Measurements from ENCODE around the gene ZNF574. TPM values are rescaled to one million over a fixed set of nuclear protein-coding genes. Genes with fewer than 3 reads are reported as not detected.
A peak's percentile ranks its signal among the peaks of the same experiment; 100 is the strongest.

Gene ZNF574
- total and polyA plus RNA-seq, 2 experiments from 2014 or later, result 19.4 to 61.2 TPM

GRCh38 chr19:42093926-42094325 lies 18.0 kb downstream of the ZNF574 start (continued):
- no peak for TF ChIP-seq POLR2AphosphoS5 (IDR thresholded peaks at IDR 0.05; ENCODE audit: low read depth)
- no peak for TF ChIP-seq ZNF462 (CRISPR knock-in tag; IDR thresholded peaks at IDR 0.05)
- TF ChIP-seq REST (IDR thresholded peaks at IDR 0.05; ENCODE audit: unreplicated experiment), result no peak

GRCh38 chr19:42095142-42095813 lies 19.3 kb downstream of the ZNF574 start:
- peaks cover 11% of the 10 kb centered on the region for H3K27me3 Mint-ChIP-seq (ENCODE audit: insufficient read depth, low read depth, poor library complexity)
- H3K4me1 ChIP-seq (ENCODE audit: insufficient read depth), result peaks cover 8% of the 10 kb centered on the region; the same call in 1 of the 2 replicates
- H3K27ac ChIP-seq (ENCODE audit: low read depth), result no peak overlapping the region
- H3K4me2 ChIP-seq, result peak overlapping the region; percentile 82
- no peak overlapping the region for H3K27ac Mint-ChIP-seq
- H3K79me2 ChIP-seq (replicated peaks; ENCODE audit: insufficient read depth), result no peaks in the 10 kb centered on the region
- no peak for TF ChIP-seq STAT1 (IDR thresholded peaks at IDR 0.05; ENCODE audit: unreplicated experiment)
- no peak for TF ChIP-seq ETS1 (IDR thresholded peaks at IDR 0.05)
- no peak for TF ChIP-seq CTCF (conservative IDR thresholded peaks at IDR 0.05; ENCODE audit: low read depth in 2 of 2)
- H3K9me2 ChIP-seq (ENCODE audit: insufficient read depth), result no peaks in the 10 kb centered on the region
- ATAC-seq (peak; percentile 18), DNase-seq (ENCODE audit: low spot score) (no peak)
- peaks cover 29% of the 10 kb centered on the region for H3K4me1 Mint-ChIP-seq
- no peaks in the 10 kb centered on the region for H3K36me3 Mint-ChIP-seq (ENCODE audit: low read depth)
- H3K27me3 ChIP-seq (ENCODE audit: insufficient read depth), result no peaks in the 10 kb centered on the region
- no peaks in the 10 kb centered on the region for H4K20me1 ChIP-seq (replicated peaks; ENCODE audit: insufficient read depth)
- no peaks in the 10 kb centered on the region for H3K9me3 Mint-ChIP-seq
- H3K36me3 ChIP-seq (ENCODE audit: insufficient read depth), result no peaks in the 10 kb centered on the region
- 0 out of 2 replicates have a peak, but pooled peaks cover 9% of the 10 kb centered on the region for H3F3A ChIP-seq (replicated peaks; ENCODE audit: low read depth)
- H3K4me3 Mint-ChIP-seq, result peak overlapping the region; percentile 65
- peak overlapping the region; percentile 63; the same call in 1 of the 2 replicates for H2AFZ ChIP-seq
- H3K4me3 ChIP-seq, result peak overlapping the region; percentile 62; the same call in 1 of the 2 replicates
